ENCODE measurements around the gene CAMK2A.

CAMK2A gene

GRCh38 chr5:150263375-150263775 lies 26.2 kb downstream of the CAMK2A start (continued):
- TF ChIP-seq ZSCAN30 (tag by site-specific recombination; IDR thresholded peaks at IDR 0.05) (no peak), GFI1B (tag by site-specific recombination; IDR thresholded peaks at IDR 0.05) (no peak), PRDM10 (tag by site-specific recombination; IDR thresholded peaks at IDR 0.05) (peak; percentile 55; the same call in 1 of the 2 replicates), ZNF623 (tag by site-specific recombination; IDR thresholded peaks at IDR 0.05) (no peak), ZNF280C (tag by site-specific recombination; IDR thresholded peaks at IDR 0.05) (peak; percentile 50; the same call in 1 of the 2 replicates), FEZF1 (tag by site-specific recombination; IDR thresholded peaks at IDR 0.05) (no peak), ZBTB6 (tag by site-specific recombination; IDR thresholded peaks at IDR 0.05) (no peak), BCL6B (tag by site-specific recombination; IDR thresholded peaks at IDR 0.05) (peak; percentile 28; the same call in 1 of the 2 replicates), ZNF747 (tag by site-specific recombination; IDR thresholded peaks at IDR 0.05) (no peak), ZNF157 (tag by site-specific recombination; IDR thresholded peaks at IDR 0.05) (0 out of 2 replicates have a peak, but pooled peaks have one; percentile 27), ZNF473 (tag by site-specific recombination; IDR thresholded peaks at IDR 0.05) (peak; percentile 87; the same call in 1 of the 2 replicates), ZSCAN4 (tag by site-specific recombination; IDR thresholded peaks at IDR 0.05) (peak; percentile 97), ZNF248 (tag by site-specific recombination; IDR thresholded peaks at IDR 0.05) (peak; percentile 76; the same call in 1 of the 2 replicates), PATZ1 (tag by site-specific recombination; IDR thresholded peaks at IDR 0.05) (0 out of 2 replicates have a peak, but pooled peaks have one; percentile 8), ZNF221 (tag by site-specific recombination; IDR thresholded peaks at IDR 0.05; ENCODE audit: borderline replicate concordance) (no peak), ZNF311 (tag by site-specific recombination; IDR thresholded peaks at IDR 0.05; ENCODE audit: borderline replicate concordance) (peak; percentile 81; the same call in 1 of the 2 replicates), ZNF544 (tag by site-specific recombination; IDR thresholded peaks at IDR 0.05) (no peak), ZIC2 (tag by site-specific recombination; IDR thresholded peaks at IDR 0.05) (0 out of 2 replicates have a peak, but pooled peaks have one; percentile 19), ZBTB20 (tag by site-specific recombination; IDR thresholded peaks at IDR 0.05) (peak; percentile 20; the same call in 1 of the 2 replicates), SALL2 (tag by site-specific recombination; IDR thresholded peaks at IDR 0.05; ENCODE audit: borderline replicate concordance) (peak; percentile 93; the same call in 1 of the 2 replicates), ZNF571 (tag by site-specific recombination; IDR thresholded peaks at IDR 0.05) (0 out of 2 replicates have a peak, but pooled peaks have one; percentile 55), KLF7 (tag by site-specific recombination; IDR thresholded peaks at IDR 0.05; ENCODE audit: borderline replicate concordance) (no peak), ZNF398 (tag by site-specific recombination; IDR thresholded peaks at IDR 0.05) (peak; percentile 53), ZBTB48 (tag by site-specific recombination; IDR thresholded peaks at IDR 0.05) (peak; percentile 65), GLI2 (tag by site-specific recombination; IDR thresholded peaks at IDR 0.05; ENCODE audit: borderline replicate concordance, low read depth) (no peak), WT1 (tag by site-specific recombination; IDR thresholded peaks at IDR 0.05) (no peak), SCRT2 (tag by site-specific recombination; IDR thresholded peaks at IDR 0.05) (no peak)

All from HEK293 (cell line).